Measurements from ENCODE around the gene PRR13.
"Not testable (repeated sequence)": the region's sequence is repeated elsewhere in the genome, so short reads cannot be mapped to it uniquely, and the experiment has no call there.

The PRR13 gene

GRCh38 chr12:53474819-53475218, 33.3 kb downstream of the PRR13 start:
- no peak for DNase-seq

- no peak for DNase-seq
These were observed 35.3 kb downstream of the PRR13 start for GRCh38 chr12:53476769-53477209.

- no peak for DNase-seq
These were observed 37.3 kb downstream of the PRR13 start for GRCh38 chr12:53478865-53479264.

- no peak for DNase-seq
These were observed 37.8 kb downstream of the PRR13 start for GRCh38 chr12:53479331-53479730.

GRCh38 chr12:53480491-53481442, 39.2 kb downstream of the PRR13 start:
- no peak for DNase-seq

GRCh38 chr12:53481458-53481857, 39.9 kb downstream of the PRR13 start:
- DNase-seq, result not testable (repeated sequence)

- no peak for DNase-seq
These were observed 40.5 kb downstream of the PRR13 start for GRCh38 chr12:53481939-53482586.

- DNase-seq, result no peak
These were observed 41.2 kb downstream of the PRR13 start for GRCh38 chr12:53482626-53483168.

- DNase-seq, result no peak
These were observed 41.9 kb downstream of the PRR13 start for GRCh38 chr12:53483225-53483978.

- DNase-seq, result no peak
These were observed 42.4 kb downstream of the PRR13 start for GRCh38 chr12:53483979-53484377.

GRCh38 chr12:53484686-53485575, 43.4 kb downstream of the PRR13 start:
- no peak for DNase-seq

- DNase-seq, result no peak
These were observed 44.6 kb downstream of the PRR13 start for GRCh38 chr12:53485955-53486735.

- DNase-seq, result no peak
These were observed 45.4 kb downstream of the PRR13 start for GRCh38 chr12:53486736-53487487.

- no peak for DNase-seq
These were observed 47.8 kb downstream of the PRR13 start for GRCh38 chr12:53489242-53489864.

- DNase-seq, result no peak
These were observed 50.7 kb downstream of the PRR13 start for GRCh38 chr12:53492188-53492587.

- DNase-seq, result no peak
These were observed 51.5 kb downstream of the PRR13 start for GRCh38 chr12:53492830-53493609.

- no peak for DNase-seq
These were observed 52.3 kb downstream of the PRR13 start for GRCh38 chr12:53493610-53494391.

Measured in SIG-M5 (cell line).